ENCODE results near the gene DVL2.

Gene DVL2

GRCh38 chr17:7237761-7238419, 3.6 kb upstream of the DVL2 start:
- TF ChIP-seq, protein P1, sequence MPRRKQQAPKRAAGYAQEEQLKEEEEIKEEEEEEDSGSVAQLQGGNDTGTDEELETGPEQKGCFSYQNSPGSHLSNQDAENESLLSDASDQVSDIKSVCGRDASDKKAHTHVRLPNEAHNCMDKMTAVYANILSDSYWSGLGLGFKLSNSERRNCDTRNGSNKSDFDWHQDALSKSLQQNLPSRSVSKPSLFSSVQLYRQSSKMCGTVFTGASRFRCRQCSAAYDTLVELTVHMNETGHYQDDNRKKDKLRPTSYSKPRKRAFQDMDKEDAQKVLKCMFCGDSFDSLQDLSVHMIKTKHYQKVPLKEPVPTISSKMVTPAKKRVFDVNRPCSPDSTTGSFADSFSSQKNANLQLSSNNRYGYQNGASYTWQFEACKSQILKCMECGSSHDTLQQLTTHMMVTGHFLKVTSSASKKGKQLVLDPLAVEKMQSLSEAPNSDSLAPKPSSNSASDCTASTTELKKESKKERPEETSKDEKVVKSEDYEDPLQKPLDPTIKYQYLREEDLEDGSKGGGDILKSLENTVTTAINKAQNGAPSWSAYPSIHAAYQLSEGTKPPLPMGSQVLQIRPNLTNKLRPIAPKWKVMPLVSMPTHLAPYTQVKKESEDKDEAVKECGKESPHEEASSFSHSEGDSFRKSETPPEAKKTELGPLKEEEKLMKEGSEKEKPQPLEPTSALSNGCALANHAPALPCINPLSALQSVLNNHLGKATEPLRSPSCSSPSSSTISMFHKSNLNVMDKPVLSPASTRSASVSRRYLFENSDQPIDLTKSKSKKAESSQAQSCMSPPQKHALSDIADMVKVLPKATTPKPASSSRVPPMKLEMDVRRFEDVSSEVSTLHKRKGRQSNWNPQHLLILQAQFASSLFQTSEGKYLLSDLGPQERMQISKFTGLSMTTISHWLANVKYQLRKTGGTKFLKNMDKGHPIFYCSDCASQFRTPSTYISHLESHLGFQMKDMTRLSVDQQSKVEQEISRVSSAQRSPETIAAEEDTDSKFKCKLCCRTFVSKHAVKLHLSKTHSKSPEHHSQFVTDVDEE (CRISPR knock-in tag; IDR thresholded peaks at IDR 0.05) = no peak
- TF ChIP-seq GLIS3 (CRISPR knock-in tag; IDR thresholded peaks at IDR 0.05) (no peak), ISL1 (CRISPR knock-in tag; IDR thresholded peaks at IDR 0.05) (no peak), ZFP30 (CRISPR knock-in tag; IDR thresholded peaks at IDR 0.05) (no peak), TCF4 (CRISPR knock-in tag; IDR thresholded peaks at IDR 0.05; ENCODE audit: borderline replicate concordance) (no peak), ZNF8 (CRISPR knock-in tag; IDR thresholded peaks at IDR 0.05) (no peak), ZNF70 (CRISPR knock-in tag; IDR thresholded peaks at IDR 0.05) (no peak), ESRRG (CRISPR knock-in tag; IDR thresholded peaks at IDR 0.05) (no peak), RARB (CRISPR knock-in tag; IDR thresholded peaks at IDR 0.05) (no peak), ZNF565 (CRISPR knock-in tag; conservative IDR thresholded peaks at IDR 0.05; ENCODE audit: low read depth) (no peak), ZFP3 (CRISPR knock-in tag; IDR thresholded peaks at IDR 0.05) (no peak), OSR1 (CRISPR knock-in tag; IDR thresholded peaks at IDR 0.05) (no peak), SNAI2 (CRISPR knock-in tag; IDR thresholded peaks at IDR 0.05) (no peak)
- TF ChIP-seq, protein P2, sequence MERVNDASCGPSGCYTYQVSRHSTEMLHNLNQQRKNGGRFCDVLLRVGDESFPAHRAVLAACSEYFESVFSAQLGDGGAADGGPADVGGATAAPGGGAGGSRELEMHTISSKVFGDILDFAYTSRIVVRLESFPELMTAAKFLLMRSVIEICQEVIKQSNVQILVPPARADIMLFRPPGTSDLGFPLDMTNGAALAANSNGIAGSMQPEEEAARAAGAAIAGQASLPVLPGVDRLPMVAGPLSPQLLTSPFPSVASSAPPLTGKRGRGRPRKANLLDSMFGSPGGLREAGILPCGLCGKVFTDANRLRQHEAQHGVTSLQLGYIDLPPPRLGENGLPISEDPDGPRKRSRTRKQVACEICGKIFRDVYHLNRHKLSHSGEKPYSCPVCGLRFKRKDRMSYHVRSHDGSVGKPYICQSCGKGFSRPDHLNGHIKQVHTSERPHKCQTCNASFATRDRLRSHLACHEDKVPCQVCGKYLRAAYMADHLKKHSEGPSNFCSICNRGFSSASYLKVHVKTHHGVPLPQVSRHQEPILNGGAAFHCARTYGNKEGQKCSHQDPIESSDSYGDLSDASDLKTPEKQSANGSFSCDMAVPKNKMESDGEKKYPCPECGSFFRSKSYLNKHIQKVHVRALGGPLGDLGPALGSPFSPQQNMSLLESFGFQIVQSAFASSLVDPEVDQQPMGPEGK (CRISPR knock-in tag; IDR thresholded peaks at IDR 0.05; ENCODE audit: borderline replicate concordance) = no peak
- TF ChIP-seq, protein P3, sequence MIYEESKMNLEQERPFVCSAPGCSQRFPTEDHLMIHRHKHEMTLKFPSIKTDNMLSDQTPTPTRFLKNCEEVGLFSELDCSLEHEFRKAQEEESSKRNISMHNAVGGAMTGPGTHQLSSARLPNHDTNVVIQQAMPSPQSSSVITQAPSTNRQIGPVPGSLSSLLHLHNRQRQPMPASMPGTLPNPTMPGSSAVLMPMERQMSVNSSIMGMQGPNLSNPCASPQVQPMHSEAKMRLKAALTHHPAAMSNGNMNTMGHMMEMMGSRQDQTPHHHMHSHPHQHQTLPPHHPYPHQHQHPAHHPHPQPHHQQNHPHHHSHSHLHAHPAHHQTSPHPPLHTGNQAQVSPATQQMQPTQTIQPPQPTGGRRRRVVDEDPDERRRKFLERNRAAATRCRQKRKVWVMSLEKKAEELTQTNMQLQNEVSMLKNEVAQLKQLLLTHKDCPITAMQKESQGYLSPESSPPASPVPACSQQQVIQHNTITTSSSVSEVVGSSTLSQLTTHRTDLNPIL (CRISPR knock-in tag; IDR thresholded peaks at IDR 0.05; ENCODE audit: low read depth) = no peak
- peak; percentile 3 for ATAC-seq

GRCh38 chr17:7237266-7237760, 3.0 kb upstream of the DVL2 start:
- TF ChIP-seq, protein P3 (CRISPR knock-in tag; IDR thresholded peaks at IDR 0.05; ENCODE audit: low read depth) = no peak
- TF ChIP-seq BACH2 (CRISPR knock-in tag; IDR thresholded peaks at IDR 0.05; ENCODE audit: borderline replicate concordance) (no peak), ZNF70 (CRISPR knock-in tag; IDR thresholded peaks at IDR 0.05) (no peak), GLIS3 (CRISPR knock-in tag; IDR thresholded peaks at IDR 0.05) (no peak), ISL1 (CRISPR knock-in tag; IDR thresholded peaks at IDR 0.05) (no peak)
- ATAC-seq = no peak

DNA sequence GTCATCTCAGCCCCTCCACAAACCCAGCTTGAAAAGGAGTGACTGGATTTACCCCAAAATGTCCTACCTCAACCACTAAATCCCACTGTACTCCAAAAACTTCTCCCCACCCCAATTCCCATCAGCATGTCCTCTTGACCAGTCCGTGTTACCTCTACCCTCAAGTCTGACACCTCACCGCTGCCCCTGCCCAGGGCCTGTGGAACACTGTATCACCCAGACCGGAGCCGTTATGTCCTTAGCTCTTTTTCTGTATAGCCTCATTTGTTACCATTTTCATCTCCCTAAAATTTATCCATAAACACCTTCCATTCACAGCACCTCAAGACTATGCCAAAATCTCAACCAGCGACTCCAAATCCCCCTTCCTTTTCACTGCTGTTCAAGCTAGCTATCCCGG, 2.5 kb upstream of the DVL2 start:
- no peak for ATAC-seq
- TF ChIP-seq GLIS3 (CRISPR knock-in tag; IDR thresholded peaks at IDR 0.05) (no peak), CSDC2 (CRISPR knock-in tag; IDR thresholded peaks at IDR 0.05) (no peak), ZFP30 (CRISPR knock-in tag; IDR thresholded peaks at IDR 0.05) (no peak), ZNF565 (CRISPR knock-in tag; conservative IDR thresholded peaks at IDR 0.05; ENCODE audit: low read depth) (no peak), CSRNP3 (CRISPR knock-in tag; IDR thresholded peaks at IDR 0.05) (no peak), ESRRG (CRISPR knock-in tag; IDR thresholded peaks at IDR 0.05) (no peak), ARNTL (CRISPR knock-in tag; IDR thresholded peaks at IDR 0.05; ENCODE audit: borderline replicate concordance, low read depth) (no peak)
- TF ChIP-seq, protein P1 (CRISPR knock-in tag; IDR thresholded peaks at IDR 0.05) = no peak
- TF ChIP-seq, protein P2 (CRISPR knock-in tag; IDR thresholded peaks at IDR 0.05; ENCODE audit: borderline replicate concordance) = no peak
- TF ChIP-seq, protein P3 (CRISPR knock-in tag; IDR thresholded peaks at IDR 0.05; ENCODE audit: low read depth) = no peak
